RWPE2 (cell line): Measurements from ENCODE around the gene FASN.

ENCODE experiments used
- ATAC-seq: fragments of 200-7000 bp; cut with Tn5 transposase; 3 replicates; pipeline ENCODE4 v1.9.1; 2021; ENCODE audit warnings: low read depth
- DNase-seq: peaks from one replicate; pipeline ENCODE4 v3.0.0-alpha.2; 2020; ENCODE audit warnings: low spot score
- H3K27ac ChIP-seq: fragments of 450-650 bp; 2 replicates; pipeline ENCODE4 v1.5.1; 2017; ENCODE audit warnings: mild to moderate bottlenecking; ENCODE audit not compliant: poor library complexity, severe bottlenecking
- H3K27me3 ChIP-seq: fragments of 250-450 bp; sonication (Bioruptor Pico); 2 replicates; pipeline ENCODE4 v1.5.1; 2021; ENCODE audit warnings: mild to moderate bottlenecking, moderate library complexity; ENCODE audit not compliant: insufficient read depth, poor library complexity, severe bottlenecking
- H3K36me3 ChIP-seq: fragments of 250-450 bp; sonication (Bioruptor Pico); 2 replicates; pipeline ENCODE4 v1.5.1; 2020; ENCODE audit warnings: low read depth, mild to moderate bottlenecking, moderate library complexity
- H3K4me1 ChIP-seq: fragments of 250-450 bp; sonication (Bioruptor Pico); 2 replicates; pipeline ENCODE4 v1.5.1; 2021; ENCODE audit warnings: mild to moderate bottlenecking, moderate library complexity; ENCODE audit not compliant: insufficient read depth, poor library complexity, severe bottlenecking
- H3K4me3 ChIP-seq: fragments of 250-450 bp; sonication (Bioruptor Pico); 2 replicates; pipeline ENCODE4 v1.5.1; 2021; ENCODE audit warnings: mild to moderate bottlenecking, moderate library complexity; ENCODE audit not compliant: severe bottlenecking
- H3K9me3 ChIP-seq: fragments of 250-450 bp; sonication (Bioruptor Pico); 2 replicates; pipeline ENCODE4 v1.5.1; 2021; ENCODE audit warnings: mild to moderate bottlenecking, moderate library complexity; ENCODE audit not compliant: severe bottlenecking
- CTCF ChIP-seq: fragments of 450-650 bp; IDR thresholded peaks from one replicate; pipeline ENCODE4 v1.5.1; 2017; ENCODE audit warnings: mild to moderate bottlenecking, moderate library complexity; ENCODE audit not compliant: poor library complexity, severe bottlenecking

FASN gene

GRCh38 chr17:82058230-82058854 lies 39.7 kb downstream of the FASN start:
- DNase-seq (no peak), ATAC-seq (no peak; the same call in 2 of the 3 replicates)
- Histone ChIP-seq H3K4me3 (no peak overlapping the region), H3K27ac (no peak overlapping the region), H3K4me1 (no peaks in the 10 kb centered on the region), H3K36me3 (peaks cover 93% of the 10 kb centered on the region), H3K27me3 (no peaks in the 10 kb centered on the region), H3K9me3 (no peaks in the 10 kb centered on the region)
- no peak for TF ChIP-seq CTCF

GRCh38 chr17:82056729-82057621 lies 41.1 kb downstream of the FASN start:
- Histone ChIP-seq H3K27ac (no peak overlapping the region), H3K4me1 (peaks cover 5% of the 10 kb centered on the region)

GRCh38 chr17:82055965-82056728 lies 41.9 kb downstream of the FASN start:
- peaks cover 5% of the 10 kb centered on the region for H3K4me1 ChIP-seq
- TF ChIP-seq CTCF, result no peak
- H3K36me3 ChIP-seq, result peaks cover 76% of the 10 kb centered on the region

More at GRCh38 chr17:82056729-82057621, 41.1 kb downstream of the FASN start:
- DNase-seq (peak; percentile 65), ATAC-seq (peak; percentile 2; the same call in 1 of the 3 replicates)
- Histone ChIP-seq H3K9me3 (no peaks in the 10 kb centered on the region), H3K4me3 (no peak overlapping the region), H3K27me3 (no peaks in the 10 kb centered on the region), H3K36me3 (peaks cover 81% of the 10 kb centered on the region)
- TF ChIP-seq CTCF, result no peak

GRCh38 chr17:82055023-82055964 lies 42.7 kb downstream of the FASN start:
- Histone ChIP-seq H3K4me1 (peaks cover 5% of the 10 kb centered on the region), H3K27me3 (no peaks in the 10 kb centered on the region), H3K27ac (no peak overlapping the region), H3K36me3 (peaks cover 72% of the 10 kb centered on the region), H3K9me3 (no peaks in the 10 kb centered on the region), H3K4me3 (no peak overlapping the region)
- DNase-seq (no peak), ATAC-seq (no peak)
- no peak for TF ChIP-seq CTCF

More at GRCh38 chr17:82055965-82056728, 41.9 kb downstream of the FASN start:
- H3K27me3 ChIP-seq, result no peaks in the 10 kb centered on the region
- no peaks in the 10 kb centered on the region for H3K9me3 ChIP-seq
- H3K27ac ChIP-seq, result no peak overlapping the region
- H3K4me3 ChIP-seq, result no peak overlapping the region
- DNase-seq, result peak; percentile 69
- no peak for ATAC-seq
